Thoracic aorta (tissue), 2 donors: ENCODE measurements around the gene AURKB. TPM values are rescaled to one million over a fixed set of nuclear protein-coding genes. Genes with fewer than 3 reads are reported as not detected.

Experiments used
- ATAC-seq: fragments of 150-250 bp; one replicate; pipeline ENCODE4 v1.8.0; 2017; ENCODE audit warnings: low read depth; ENCODE audit not compliant: insufficient number of reproducible peaks, low FRiP score
- DNase-seq: peaks from one replicate; pipeline ENCODE4 v3.0.0-alpha.2; 2020; ENCODE audit warnings: low spot score
- H3K27ac ChIP-seq, 2 donors: fragments of 200-600 bp; sonication (generic); 1 replicate in 1 of 2; 2 replicates in 1 of 2; pipeline ENCODE4 v1.5.1; 2016; ENCODE audit warnings: mild to moderate bottlenecking in 2 of 2, moderate library complexity in 2 of 2
- H3K27me3 ChIP-seq: fragments of 200-600 bp; sonication (generic); replicated peaks from 2 replicates; pipeline ENCODE4 v1.6.0; 2016; ENCODE audit warnings: mild to moderate bottlenecking; ENCODE audit not compliant: insufficient read depth
- H3K36me3 ChIP-seq: fragments of 200-600 bp; sonication (generic); one replicate; pipeline ENCODE4 v1.5.1; 2016
- H3K4me1 ChIP-seq, 2 donors: fragments of 200-600 bp; sonication (generic); 1 replicate in 1 of 2; 2 replicates in 1 of 2; pipeline versions ENCODE4 v1.5.1 to v1.6.0; 2016; ENCODE audit warnings: low read depth in 2 of 2, mild to moderate bottlenecking in 1 of 2; ENCODE audit not compliant: control insufficient read depth in 1 of 2
- H3K4me3 ChIP-seq: fragments of 200-600 bp; sonication (generic); 2 replicates; pipeline ENCODE4 v1.5.1; 2016; ENCODE audit warnings: mild to moderate bottlenecking
- H3K9me3 ChIP-seq: fragments of 200-600 bp; sonication (generic); 2 replicates; pipeline ENCODE4 v1.5.1; 2016
- CTCF ChIP-seq: fragments of 200-600 bp; sonication (generic); IDR thresholded peaks from one replicate; pipeline ENCODE4 v1.5.1; 2019; ENCODE audit warnings: antibody characterized with exemption
- total RNA-seq, 2 donors: library from RNA; depleted of rRNA; stranded (reverse); fragments of >200 nt; gene quantifications; one replicate each; pipeline versions ENCODE4 v1.1.0 to v1.2.3, GENCODE V29; 2016

Gene AURKB
- total RNA-seq, 2 donors from 2014 or later = 1.6 TPM; not detected in 1

GRCh38 chr17:8167526-8167925, 42.8 kb downstream of the AURKB start:
- Histone ChIP-seq H3K36me3 (no peaks in the 10 kb centered on the region), H3K4me1 (peaks cover 14 to 16% of the 10 kb centered on the region in 2 donors), H3K27ac (no peak overlapping the region), H3K9me3 (no peaks in the 10 kb centered on the region), H3K4me3 (no peak overlapping the region), H3K27me3 (no peaks in the 10 kb centered on the region)
- DNase-seq (no peak), ATAC-seq (no peak)
- TF ChIP-seq CTCF = no peak

GRCh38 chr17:8166731-8167130, 43.6 kb downstream of the AURKB start:
- H3K9me3 ChIP-seq = no peaks in the 10 kb centered on the region
- no peaks in the 10 kb centered on the region for H3K36me3 ChIP-seq
- no peak for TF ChIP-seq CTCF
- no peak for DNase-seq
- H3K27me3 ChIP-seq = no peaks in the 10 kb centered on the region
- H3K27ac ChIP-seq = no peak overlapping the region
- no peak for ATAC-seq
- no peak overlapping the region for H3K4me3 ChIP-seq
- peaks cover 18 to 20% of the 10 kb centered on the region in 2 donors for H3K4me1 ChIP-seq

- Histone ChIP-seq H3K9me3 (no peaks in the 10 kb centered on the region), H3K27ac (peak overlapping the region; percentile 98 to 99), H3K4me3 (peak overlapping the region; percentile 7), H3K36me3 (no peaks in the 10 kb centered on the region), H3K4me1 (peaks cover 28 to 34% of the 10 kb centered on the region in 2 donors), H3K27me3 (no peaks in the 10 kb centered on the region)
- DNase-seq (no peak), ATAC-seq (no peak)
- no peak for TF ChIP-seq CTCF
These were observed 45.6 kb downstream of the AURKB start for GRCh38 chr17:8164815-8165131.

GRCh38 chr17:8163978-8164814, 46.2 kb downstream of the AURKB start:
- H3K4me1 ChIP-seq = peaks cover 28 to 39% of the 10 kb centered on the region in 2 donors
- H3K9me3 ChIP-seq = no peaks in the 10 kb centered on the region
- H3K27me3 ChIP-seq = no peaks in the 10 kb centered on the region
- ATAC-seq (no peak), DNase-seq (no peak)
- peak overlapping the region; percentile 98 to 99 for H3K27ac ChIP-seq
- H3K36me3 ChIP-seq = no peaks in the 10 kb centered on the region
- TF ChIP-seq CTCF = no peak
- peak overlapping the region; percentile 7 for H3K4me3 ChIP-seq

- no peaks in the 10 kb centered on the region for H3K9me3 ChIP-seq
- no peaks in the 10 kb centered on the region for H3K27me3 ChIP-seq
- DNase-seq = no peak
- peak overlapping the region; percentile 100 for H3K4me3 ChIP-seq
- H3K4me1 ChIP-seq = peaks cover 28 to 44% of the 10 kb centered on the region in 2 donors
- no peak for TF ChIP-seq CTCF
- H3K27ac ChIP-seq = peak overlapping the region; percentile 98 to 99
- H3K36me3 ChIP-seq = no peaks in the 10 kb centered on the region
- ATAC-seq = no peak
These were observed 47.1 kb downstream of the AURKB start for GRCh38 chr17:8162997-8163977.
